SIG-M5 treated with dmso at 0.1 percent for 504 hours (cell line): ENCODE data around the gene UBQLN4.
A peak's percentile ranks its signal among the peaks of the same experiment; 100 is the strongest.

Experiments used
- DNase-seq: peaks from one replicate; lab custom pipeline; 2025; ENCODE audit not compliant: unreplicated experiment; lab: John Stamatoyannopoulos, UW

The UBQLN4 gene

DNA sequence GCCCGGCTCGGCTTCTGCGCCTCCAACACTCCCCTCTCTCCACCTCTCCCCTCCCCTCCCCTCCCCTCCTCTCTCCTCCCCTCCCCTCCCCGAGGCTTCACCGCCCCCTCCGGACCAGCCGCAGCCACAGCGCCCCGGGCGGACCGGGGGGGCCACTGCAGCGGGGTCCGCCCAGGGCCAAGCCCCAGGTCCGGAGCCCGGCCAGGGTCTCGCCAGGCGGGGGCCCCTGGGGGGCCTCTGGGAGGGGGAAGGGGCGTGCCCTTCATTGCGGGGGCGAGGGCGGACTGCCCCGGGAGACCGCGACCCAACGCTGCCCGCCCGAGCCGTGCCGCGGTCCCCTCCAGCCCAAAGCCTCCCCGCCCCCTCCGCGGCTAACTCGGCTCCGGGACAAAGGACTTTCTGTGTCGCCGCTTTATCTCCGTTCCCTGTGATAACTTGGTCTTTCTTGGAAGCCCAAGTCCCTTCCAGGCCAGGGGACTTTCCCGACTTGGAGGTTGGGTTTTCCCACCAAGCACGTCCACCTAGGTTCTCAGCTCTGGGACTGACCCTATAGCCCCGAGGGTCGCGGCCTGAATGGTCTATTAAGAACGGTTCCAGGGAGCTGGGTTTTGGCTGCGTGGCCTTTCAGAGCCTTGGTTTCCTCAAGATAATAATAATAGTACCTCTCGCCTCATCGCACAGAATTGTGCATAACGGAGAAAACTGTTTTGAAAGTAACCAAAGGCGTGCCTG, at the start of gene UBQLN4:
TSS of gene UBQLN4 (minus strand) at position 31 of the 732 bp plus-strand sequence. CDS start 97 bp downstream, outside the sequence.
- DNase-seq, result peak; percentile 90

DNA sequence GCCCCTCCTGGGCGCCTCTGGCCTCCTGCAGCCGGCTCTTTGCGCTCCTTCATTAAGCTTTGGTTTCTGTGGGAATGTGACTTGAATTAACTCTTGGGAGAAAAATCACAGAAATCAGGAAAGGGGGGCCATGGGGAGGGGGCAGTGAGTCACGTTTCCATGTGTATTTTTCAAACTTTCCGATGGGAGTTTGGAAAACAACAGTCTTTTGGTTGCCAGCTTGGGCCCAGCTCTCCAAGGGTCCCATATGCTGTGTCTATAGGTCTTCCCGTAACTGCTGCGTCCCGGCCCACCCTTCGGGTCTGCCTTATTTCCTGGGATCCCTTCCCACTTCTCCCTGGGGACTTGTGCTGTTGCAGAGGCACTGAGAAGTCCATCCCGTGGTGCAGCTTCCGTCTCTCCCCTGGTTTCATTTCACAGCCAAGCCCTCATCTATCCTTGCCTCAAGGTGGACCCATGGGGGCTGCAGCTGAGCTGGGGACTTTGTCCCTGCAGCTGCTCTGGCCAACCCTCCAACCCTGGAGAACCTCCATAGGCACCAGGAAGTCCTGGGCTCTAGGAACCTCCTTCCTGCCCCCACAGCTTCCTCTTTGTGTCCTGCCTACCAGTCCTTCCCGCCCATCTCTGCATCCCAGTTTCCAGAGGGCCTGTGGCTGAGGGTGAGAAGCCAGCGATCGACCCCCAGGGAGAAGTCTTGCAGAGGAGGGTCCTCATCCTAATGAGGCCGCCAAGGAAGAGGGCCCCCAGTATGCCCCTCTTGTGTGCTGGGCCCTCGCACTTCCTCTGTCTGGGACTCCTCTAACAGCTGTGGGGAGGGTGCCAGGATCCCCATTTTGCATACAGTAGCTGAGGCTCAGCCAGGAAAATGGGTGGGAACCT, 49.3 kb upstream of the UBQLN4 start:
- DNase-seq, result peak; percentile 58

DNA sequence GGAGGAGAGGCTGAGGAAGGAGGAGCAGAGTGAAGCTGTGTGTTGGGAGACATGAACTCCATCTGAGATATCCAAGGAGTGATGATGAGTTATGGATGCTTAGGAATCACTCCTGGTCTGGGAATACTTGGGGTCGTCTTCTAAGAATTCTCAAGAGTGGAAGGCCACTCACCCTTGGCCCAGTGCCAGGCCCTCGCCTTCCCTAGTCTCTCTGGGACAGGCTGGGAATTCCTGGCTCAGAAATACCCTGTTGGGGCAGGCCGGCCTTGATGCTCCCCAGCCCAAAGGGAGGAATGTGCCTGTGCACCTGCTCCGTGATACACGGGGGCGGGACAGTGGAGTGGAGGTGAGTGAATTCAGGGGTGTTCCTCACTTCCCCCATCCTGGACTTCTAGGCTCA, 48.3 kb upstream of the UBQLN4 start:
- no peak for DNase-seq

DNA sequence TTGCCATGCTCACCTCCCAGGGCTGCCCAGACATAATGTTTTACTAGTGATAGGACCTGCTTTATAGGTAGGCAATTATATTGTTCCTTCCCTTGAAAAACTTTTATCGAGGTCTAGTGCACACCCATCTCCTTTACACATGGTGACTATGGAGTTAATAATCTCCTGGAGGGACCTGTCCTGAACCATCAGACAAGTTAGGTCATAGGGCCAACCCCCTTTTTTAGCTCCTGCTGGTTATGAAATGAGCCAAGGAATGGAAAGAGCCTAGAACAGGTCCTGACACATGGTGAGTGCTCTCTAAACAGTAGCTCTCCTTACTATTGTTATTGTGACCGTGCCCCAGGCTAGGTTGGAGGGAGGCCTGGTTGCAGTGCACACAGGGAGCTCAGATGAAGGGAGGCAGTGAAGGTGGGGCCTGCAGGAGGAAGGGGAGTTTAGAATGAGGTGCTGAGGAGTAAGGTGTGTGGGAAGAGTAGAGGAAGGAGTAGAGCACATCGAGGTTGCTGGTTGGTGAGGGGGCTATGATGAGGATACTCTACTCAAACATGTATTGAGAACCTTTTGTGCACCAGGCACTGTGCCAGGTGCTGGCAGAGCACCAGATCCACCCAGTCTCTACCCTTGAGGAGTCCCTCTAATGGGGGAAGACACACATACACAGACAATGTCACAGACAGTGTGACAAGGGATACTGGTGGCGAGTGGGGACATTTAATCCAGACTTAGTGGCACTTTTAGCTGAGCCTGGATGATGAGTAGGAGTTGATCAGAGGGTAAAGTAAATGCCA, 46.8 kb upstream of the UBQLN4 start:
- no peak for DNase-seq

DNA sequence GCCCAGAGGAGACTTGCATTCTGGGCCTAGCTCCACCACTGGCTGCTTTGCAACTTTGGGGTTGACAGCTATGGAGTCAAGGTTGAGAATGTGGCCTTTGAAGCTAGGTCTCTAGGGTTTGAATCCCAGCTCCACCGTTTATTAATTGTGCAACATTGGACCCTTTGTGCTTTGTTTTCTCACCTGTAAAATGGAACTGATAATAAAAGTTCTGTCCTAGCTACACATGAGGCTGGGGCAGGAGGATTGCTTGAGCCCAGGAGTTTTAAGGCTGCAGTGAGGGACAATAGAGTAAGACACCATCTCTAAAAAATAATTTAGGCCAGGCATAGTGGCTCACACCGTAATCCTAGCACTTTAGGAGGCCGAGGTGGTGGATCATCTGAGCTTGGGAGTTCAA, 45.7 kb upstream of the UBQLN4 start:
- no peak for DNase-seq

DNA sequence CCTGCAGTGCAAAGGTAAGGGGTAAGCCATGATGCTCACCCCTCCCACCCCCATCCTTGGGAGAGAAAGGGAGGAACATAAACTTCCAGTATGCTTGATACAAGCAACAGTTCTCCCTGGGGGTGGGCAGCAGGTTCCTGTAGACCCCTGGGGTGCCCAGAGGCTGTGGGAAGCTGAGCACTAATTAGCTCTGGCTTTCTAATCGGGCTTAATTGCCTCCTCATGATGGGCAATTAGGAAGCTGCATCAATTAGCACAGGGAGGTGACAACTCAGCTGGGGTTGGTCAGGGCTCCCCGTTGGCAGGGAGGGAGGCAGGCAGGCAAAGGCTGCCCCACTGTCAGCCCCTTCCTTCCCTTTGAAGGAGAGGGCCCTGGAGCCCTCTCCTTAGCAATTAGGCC, 45.2 kb upstream of the UBQLN4 start:
- no peak for DNase-seq

DNA sequence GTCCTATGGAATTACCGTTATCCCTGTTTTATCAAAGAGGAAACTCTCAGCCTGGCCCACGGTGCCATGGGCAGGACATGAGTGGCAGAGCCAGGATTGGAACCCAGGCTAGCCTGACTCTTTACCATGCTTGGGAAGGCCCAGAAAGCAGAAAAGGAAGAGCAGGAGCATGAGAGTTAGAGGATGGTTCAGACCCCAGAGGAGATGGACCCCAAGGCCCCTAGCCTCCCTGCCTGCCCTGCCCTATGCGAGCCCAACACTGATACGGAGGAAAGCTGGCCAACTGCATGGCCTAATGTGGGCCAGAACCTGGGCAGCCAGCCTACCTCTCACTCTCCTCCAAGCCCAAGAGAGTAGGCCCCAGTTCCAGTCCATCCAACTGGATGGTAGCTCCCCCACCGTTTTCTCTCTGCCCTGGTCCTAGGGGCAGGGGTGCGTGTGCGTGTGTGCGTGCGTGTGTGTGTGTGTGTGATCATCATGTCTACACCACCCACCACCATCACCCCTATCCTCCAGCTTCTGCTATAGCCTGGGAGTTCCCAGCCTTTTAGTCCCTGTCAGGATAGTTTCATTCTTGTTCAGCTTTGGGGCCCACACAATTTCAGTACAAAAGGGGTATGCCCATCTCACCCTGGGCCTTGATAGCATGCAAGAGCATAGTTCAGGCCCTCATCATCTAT, 44.0 kb upstream of the UBQLN4 start:
- DNase-seq, result no peak

DNA sequence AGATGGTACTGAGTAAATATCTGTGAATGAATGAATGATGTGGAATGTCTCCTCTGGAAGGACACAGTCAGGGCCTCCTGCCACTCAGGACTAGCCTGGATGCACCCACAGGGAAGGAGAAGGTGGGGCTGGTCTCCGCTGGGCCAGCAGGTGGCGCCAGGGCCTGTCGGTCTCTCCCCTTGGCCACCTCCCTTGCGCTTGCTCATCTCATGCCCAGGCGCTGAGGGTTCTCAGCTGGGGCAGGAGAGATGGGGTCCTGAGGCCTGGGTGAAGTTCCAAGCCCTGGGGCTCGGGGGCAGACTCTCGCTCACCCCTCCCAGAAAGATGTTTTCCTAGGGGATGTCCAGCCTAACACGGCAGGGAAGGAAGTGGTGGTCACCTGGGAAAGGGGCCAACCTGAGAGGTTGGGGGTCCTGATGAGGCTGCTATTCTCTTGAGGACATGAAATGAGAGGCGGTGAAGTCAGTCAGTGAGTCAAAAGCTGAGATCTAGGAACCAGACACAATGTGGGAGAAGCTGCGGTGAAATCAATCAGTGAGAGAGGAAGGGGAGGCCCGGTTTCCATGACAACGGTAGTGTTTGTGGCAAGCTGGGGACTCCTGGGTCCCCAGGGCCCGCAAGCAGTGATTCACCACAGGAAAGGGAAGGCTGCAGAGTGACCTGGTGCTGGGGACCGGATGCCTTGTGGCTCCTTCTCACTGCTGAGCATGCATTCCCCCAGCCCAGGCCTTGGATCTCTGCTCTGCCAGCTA, 43.2 kb upstream of the UBQLN4 start:
- DNase-seq, result peak; percentile 86

DNA sequence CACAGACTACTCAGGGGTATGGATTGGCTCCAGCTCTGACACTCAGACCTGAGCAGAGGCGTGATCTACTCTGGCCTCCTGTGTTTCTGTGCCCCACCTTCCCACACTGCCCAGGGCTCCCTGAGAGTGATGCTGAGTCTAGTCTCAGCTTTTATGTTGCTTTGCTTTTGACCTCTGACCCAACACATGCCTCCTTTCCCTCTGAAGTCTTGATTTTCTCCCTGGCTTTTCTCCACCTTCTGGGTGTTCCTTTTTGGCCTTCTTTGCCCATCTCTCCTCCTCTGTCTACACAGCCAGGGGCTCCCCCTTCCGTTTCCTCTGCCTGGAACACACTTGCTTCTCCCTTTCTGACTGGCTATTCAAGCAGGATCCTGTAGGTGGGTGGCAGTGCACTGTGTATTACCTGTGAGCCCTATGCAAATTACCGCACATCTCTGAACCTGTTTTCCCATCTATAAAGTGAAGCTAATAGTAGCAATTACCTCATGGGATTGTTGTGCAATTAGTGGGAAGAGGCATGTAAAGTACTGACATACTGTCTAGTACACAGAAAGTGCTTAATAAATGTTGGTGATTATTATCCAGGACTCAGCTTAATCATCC, 42.4 kb upstream of the UBQLN4 start:
- DNase-seq, result no peak

DNA sequence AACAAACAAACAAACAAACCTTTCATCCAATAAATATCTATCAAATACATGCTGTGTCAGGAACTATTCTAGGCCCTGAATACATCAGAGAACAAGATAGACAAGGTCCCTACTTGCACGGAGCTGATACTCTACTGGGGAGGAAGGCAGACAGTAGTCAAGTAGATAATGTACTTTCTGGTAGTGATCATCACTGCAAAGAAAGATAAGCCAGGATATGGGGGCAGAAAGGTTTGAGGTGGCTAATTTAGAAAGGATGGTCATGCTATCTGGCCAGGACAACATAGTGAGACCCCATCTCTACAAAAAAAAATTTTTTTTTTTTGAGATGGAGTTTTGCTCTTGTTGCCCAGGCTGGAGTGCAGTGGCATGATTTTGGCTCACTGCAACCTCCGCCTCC, 38.0 kb upstream of the UBQLN4 start:
- no peak for DNase-seq

DNA sequence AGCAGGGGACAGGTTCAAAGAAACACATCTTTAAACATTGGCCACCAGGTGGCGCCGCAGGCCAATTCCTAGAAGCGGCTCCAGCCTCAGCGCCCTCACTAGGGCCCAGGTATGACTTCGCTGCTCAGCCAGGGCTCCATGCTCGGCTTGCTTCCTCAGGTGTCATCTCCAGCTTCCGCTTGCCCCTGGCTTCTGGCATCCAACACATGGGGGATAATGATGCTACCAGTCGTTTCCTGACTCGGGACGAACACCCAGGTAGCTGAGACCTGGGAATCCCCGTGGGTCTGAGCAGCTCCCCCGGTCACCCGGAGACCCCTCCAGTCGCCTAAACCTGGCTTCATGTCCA, 37.2 kb upstream of the UBQLN4 start:
- peak; percentile 81 for DNase-seq

DNA sequence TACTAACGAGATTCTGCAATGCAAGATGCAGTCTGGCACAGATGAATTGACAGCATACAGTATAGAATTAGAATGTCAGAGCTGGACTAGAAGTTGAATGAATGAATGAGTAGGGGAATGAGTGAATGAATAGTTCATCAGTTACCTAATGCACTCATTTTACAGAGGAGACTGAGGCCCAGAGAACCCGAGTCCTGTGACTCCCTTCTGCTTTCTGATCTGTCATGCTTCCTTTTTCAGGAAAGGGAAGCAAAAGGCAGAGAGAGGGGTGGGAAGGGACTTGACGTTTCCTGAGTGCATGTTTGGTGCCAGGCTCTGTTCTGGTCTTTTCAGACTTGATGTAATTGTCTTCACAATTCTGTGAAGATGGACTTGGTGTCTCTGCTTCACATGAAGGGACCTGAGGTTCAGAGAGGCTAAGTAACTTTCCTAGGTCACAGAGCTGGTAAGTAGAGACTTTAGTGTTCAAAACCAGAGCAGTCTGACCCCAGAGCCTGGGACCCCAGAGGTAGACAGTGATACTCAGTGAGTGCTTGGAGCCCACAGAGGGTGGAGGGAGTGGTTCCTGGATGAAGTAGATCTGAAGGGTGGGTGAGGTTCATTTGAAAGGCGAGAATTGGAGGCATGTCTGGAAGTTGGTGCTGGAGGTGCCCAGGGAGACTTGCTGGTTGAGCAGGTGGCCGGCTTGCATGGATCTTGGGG, 36.7 kb upstream of the UBQLN4 start:
- DNase-seq, result peak; percentile 72

DNA sequence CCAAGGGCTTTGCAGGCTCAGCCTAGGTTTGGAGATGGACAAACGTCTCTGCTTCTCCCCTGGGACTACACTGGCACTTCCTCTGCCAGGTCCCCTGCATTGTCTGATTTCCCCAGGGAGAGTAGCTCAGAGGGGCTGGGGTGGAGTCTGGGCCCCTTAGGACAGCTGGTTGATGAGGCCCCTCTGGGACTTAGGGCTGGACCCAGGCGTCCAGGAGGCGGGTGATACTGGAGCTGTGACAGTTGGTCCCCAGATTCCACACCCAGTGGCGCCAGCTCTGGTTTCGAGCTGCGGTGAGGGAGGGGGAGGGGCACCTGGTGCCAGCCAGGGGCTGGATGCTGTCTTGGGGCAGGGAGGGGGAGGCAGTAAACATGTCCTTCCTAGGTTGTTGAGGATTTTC, 36.1 kb upstream of the UBQLN4 start:
- DNase-seq, result no peak

DNA sequence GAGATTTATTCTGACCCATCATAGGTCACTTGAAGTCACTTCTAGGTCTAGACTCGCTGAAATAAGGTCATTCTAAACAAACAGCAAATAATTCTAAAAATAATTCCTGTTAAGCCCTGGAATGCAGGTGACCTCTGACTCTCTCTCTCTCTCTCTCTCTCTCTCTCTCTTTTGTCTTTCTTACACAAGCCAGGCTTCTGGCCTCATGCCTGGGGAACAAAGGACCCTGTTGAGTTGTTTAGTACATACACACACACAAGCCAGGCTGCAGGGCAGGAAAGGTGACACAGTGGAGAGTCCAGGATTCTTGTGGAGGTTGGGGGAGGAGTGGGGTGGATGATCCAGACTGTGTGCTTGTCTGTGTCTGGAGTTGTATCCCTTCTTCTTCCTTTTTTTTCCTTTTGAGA, 32.7 kb upstream of the UBQLN4 start:
- no peak for DNase-seq

DNA sequence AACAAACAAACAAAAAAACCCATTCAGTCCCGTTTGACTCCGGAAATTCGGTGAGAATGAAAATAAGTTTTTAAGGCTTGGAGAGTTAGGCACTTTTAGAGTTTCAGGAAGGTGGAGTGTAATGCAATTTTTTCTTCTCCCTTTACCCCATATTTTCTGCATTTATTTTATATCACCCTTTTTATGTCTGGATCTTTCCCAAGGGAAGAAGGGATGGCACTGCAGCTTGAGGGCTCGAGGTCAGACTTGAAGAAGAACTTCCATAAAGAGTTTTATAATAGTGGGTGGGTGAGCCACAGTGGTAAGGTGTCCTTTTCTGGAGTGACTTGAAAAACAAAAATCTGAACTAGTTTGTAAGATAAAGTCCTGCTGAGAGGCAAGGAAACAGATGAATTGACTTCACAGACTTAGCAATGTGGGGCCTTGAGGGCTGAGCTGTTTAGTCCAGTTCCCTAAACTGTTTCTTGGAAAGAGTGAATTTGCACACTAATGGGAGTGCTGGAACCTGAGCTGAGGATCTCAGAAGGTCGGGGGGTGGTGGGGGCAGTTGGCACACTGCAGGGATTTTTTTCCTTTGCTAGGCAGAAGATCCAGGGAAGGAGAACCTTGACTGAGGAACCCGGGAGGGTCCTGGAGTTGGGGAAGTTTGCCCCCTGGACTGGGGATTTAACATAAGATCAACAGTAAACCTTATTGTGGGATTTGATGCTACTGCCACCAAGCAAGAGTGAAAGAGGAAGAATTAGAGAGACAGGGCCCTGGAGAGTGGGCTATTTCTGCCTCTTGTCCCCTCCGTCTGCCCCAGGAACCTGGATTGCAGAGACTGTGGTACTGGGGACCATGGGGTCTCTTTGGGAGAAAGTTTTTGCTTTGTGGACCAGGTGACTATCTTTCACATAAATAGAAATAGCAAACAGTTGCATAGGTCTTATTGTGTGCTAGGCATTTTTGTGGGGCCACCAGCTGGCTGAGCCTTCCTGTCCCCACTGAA, 30.5 kb upstream of the UBQLN4 start:
- DNase-seq, result no peak

DNA sequence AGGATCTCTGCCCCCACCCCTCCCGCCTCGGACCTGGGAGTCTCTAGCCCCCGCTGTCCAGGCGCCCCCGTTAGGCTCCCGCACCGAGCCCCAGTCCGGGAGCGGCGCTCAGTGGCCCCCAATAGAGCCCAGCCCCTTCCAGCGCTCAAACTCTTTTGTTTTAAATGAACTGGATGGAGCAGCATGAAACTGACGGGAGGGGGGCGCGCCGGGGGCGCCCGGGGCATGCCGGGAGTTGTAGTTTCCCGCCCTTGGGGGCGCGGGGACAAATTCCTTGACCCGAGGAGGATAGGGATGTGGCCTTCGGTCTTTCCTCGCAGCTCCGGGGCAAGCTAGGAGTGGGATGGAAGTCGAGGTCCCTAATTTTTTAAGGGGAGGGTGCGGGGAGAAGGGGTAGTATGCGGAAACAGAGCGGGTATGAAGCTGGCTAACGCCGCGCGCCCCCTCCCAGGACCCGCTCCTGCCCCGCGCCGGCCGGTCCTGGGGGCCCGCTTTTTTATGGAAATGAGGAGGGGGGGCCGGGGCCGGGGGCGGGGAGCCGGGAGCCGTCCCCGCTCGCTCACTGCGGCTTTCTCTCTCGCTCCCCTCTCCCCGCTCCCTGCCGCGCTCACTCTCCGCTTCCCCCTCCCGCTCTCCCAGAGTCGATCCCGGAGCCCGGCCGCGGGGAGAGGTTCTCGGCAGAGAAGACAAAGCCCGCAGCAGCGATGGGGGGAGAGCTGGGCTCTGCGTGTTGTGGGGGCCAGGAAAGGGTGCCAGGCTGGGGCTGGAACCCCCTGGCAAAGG, 28.9 kb upstream of the UBQLN4 start, which contains the start of gene MEX3A:
TSS of gene MEX3A (minus strand) at position 157 of the 783 bp plus-strand sequence. CDS start 467 bp downstream, outside the sequence.
- DNase-seq, result peak; percentile 71

DNA sequence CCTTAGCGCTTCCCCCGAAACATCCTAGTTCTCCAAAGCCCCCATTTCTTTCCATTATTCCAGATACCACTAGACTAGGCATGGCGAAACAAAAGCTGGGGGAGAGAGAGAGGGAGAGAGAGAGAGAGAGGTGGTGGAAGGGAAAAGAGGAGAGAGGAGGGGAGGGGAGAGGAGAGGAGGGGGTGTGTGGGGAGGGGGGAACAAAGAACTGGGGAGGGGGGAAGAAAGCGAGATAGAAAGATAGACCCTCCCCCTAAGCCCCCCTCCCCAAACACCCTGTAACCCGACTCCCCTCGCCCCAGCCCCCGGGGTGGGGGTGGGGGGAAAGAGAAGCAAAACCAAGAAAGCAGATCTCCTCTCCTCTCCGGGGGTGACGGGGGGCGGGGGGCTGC, 28.3 kb upstream of the UBQLN4 start:
- no peak for DNase-seq
